GM21619 (cell line): ENCODE measurements around the gene EXPH5.
A peak's percentile ranks its signal among the peaks of the same experiment; 100 is the strongest.
"Not testable (repeated sequence)": the region's sequence is repeated elsewhere in the genome, so short reads cannot be mapped to it uniquely, and the experiment has no call there.

Experiments used
- ATAC-seq: cut with Tn5 transposase; IDR thresholded peaks from one replicate; pipeline ENCODE4 v1.9.1; 2021; ENCODE audit not compliant: unreplicated experiment

The EXPH5 gene

GRCh38 chr11:108606495-108607160 lies 13.1 kb upstream of the EXPH5 start:
- no peak for ATAC-seq

GRCh38 chr11:108606070-108606469 lies 12.5 kb upstream of the EXPH5 start:
- no peak for ATAC-seq

- ATAC-seq: not testable (repeated sequence)
Measured at GRCh38 chr11:108602818-108603217, 9.2 kb upstream of the EXPH5 start.

GRCh38 chr11:108601150-108601549 lies 7.6 kb upstream of the EXPH5 start:
- ATAC-seq: no peak

GRCh38 chr11:108599978-108600377 lies 6.4 kb upstream of the EXPH5 start:
- ATAC-seq: no peak

- ATAC-seq: no peak
Measured at GRCh38 chr11:108597736-108598355, 4.3 kb upstream of the EXPH5 start.

GRCh38 chr11:108596701-108597100 lies 3.1 kb upstream of the EXPH5 start:
- no peak for ATAC-seq

- ATAC-seq: no peak
Measured at GRCh38 chr11:108593923-108594434, 411 bp upstream of the EXPH5 start.

GRCh38 chr11:108592591-108593213 lies 866 bp downstream of the EXPH5 start:
- ATAC-seq: peak; percentile 13

GRCh38 chr11:108591893-108592292 lies 1.7 kb downstream of the EXPH5 start:
- ATAC-seq: no peak

- ATAC-seq: no peak
Measured at GRCh38 chr11:108589136-108589535, 4.4 kb downstream of the EXPH5 start.

GRCh38 chr11:108588287-108588686 lies 5.3 kb downstream of the EXPH5 start:
- ATAC-seq: no peak

- ATAC-seq: no peak
Measured at GRCh38 chr11:108587109-108587508, 6.5 kb downstream of the EXPH5 start.

GRCh38 chr11:108586600-108586999 lies 7.0 kb downstream of the EXPH5 start:
- ATAC-seq: no peak

- ATAC-seq: not testable (repeated sequence)
Measured at GRCh38 chr11:108586185-108586584, 7.4 kb downstream of the EXPH5 start.

GRCh38 chr11:108584973-108585372 lies 8.6 kb downstream of the EXPH5 start:
- no peak for ATAC-seq

- ATAC-seq: no peak
Measured at GRCh38 chr11:108580645-108581044, 12.9 kb downstream of the EXPH5 start.

- no peak for ATAC-seq
Measured at GRCh38 chr11:108580043-108580442, 13.5 kb downstream of the EXPH5 start.

- ATAC-seq: no peak
Measured at GRCh38 chr11:108576523-108576922, 17.0 kb downstream of the EXPH5 start.

- ATAC-seq: no peak
Measured at GRCh38 chr11:108574675-108575074, 18.9 kb downstream of the EXPH5 start.

- ATAC-seq: no peak
Measured at GRCh38 chr11:108571001-108571400, 22.6 kb downstream of the EXPH5 start.

GRCh38 chr11:108569896-108570295 lies 23.7 kb downstream of the EXPH5 start:
- no peak for ATAC-seq
